ENCODE measurements around the gene TSPAN18.

DNA sequence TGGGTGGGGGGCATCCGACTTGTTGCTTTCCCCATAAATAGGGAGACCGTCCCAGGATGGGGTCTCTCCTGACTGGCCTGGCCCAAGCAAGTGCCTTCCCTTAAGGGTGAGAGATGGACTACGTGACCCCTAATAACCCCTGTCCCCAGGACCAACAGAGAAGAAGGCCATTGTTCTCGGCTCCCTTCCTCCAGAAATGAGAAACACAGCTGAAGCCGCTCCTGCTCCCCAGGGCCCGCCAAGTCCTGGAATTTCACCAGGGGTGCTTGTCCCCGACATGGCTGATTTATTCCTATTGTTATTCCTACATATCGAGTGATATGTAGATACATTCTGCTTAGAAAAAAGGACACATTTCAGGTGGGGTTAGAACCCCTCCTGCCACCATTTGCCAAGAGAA lies 123.2 kb downstream of the TSPAN18 start:
- TF ChIP-seq YY1 (IDR thresholded peaks at IDR 0.05; ENCODE audit: insufficient read depth, insufficient read length) = no peak
- no peak for TF ChIP-seq SUZ12 (IDR thresholded peaks at IDR 0.05; ENCODE audit: extremely low read depth, insufficient read depth, insufficient read length)
